Gastrocnemius medialis (tissue), 4 donors: Measurements from ENCODE around the gene ZNF500. TPM values are rescaled to one million over a fixed set of nuclear protein-coding genes. Genes with fewer than 3 reads are reported as not detected.

ENCODE experiments used
- ATAC-seq, 2 donors: fragments of 150-250 bp; one replicate each; pipeline ENCODE4 v1.9.1; 2016
- DNase-seq, 2 donors: peaks; one replicate each; pipeline ENCODE4 v3.0.0-alpha.2; 2019
- H3K27ac ChIP-seq, 4 donors: fragments of 200-600 bp; sonication (generic); 1 replicate in 1 of 4; 2 replicates in 3 of 4; pipeline ENCODE4 v1.5.1; 2016 to 2018; ENCODE audit warnings: mild to moderate bottlenecking in 2 of 4, moderate library complexity in 1 of 4
- H3K27me3 ChIP-seq, 3 donors: fragments of 200-600 bp; sonication (generic) in 2 of 3; 1 replicate in 1 of 3; 2 replicates in 2 of 3; pipeline versions ENCODE4 v1.5.1 to v1.6.0; 2016 to 2019; ENCODE audit warnings: mild to moderate bottlenecking in 1 of 3, moderate library complexity in 1 of 3
- H3K36me3 ChIP-seq, 2 donors: fragments of 200-600 bp; sonication (generic) in 1 of 2; one replicate each; pipeline ENCODE4 v1.5.1; 2017 to 2018
- H3K4me1 ChIP-seq, 2 donors: fragments of 200-600 bp; sonication (generic) in 1 of 2; one replicate each; pipeline ENCODE4 v1.5.1; 2016 to 2017; ENCODE audit warnings: mild to moderate bottlenecking in 2 of 2
- H3K4me3 ChIP-seq, 4 donors: fragments of 200-600 bp; sonication (generic) in 3 of 4; 1 replicate in 1 of 4; 2 replicates in 3 of 4; pipeline ENCODE4 v1.5.1; 2016 to 2019; ENCODE audit warnings: mild to moderate bottlenecking in 2 of 4
- H3K9me3 ChIP-seq, 3 donors: fragments of 200-600 bp; sonication (generic) in 2 of 3; 1 replicate in 1 of 3; 2 replicates in 2 of 3; pipeline ENCODE4 v1.5.1; 2016 to 2019
- POLR2A ChIP-seq, 2 donors: fragments of 450-650 bp; IDR thresholded peaks; one replicate each; pipeline ENCODE4 v1.6.1; 2017; ENCODE audit warnings: antibody characterized with exemption in 2 of 2, mild to moderate bottlenecking in 2 of 2, moderate library complexity in 2 of 2
- in situ Hi-C, 4 donors: fragments of 200-750 bp; cut with MboI; loops; one replicate each; pipeline versions ENCODE4 v1.15.0 to v1.8.0; 2017; ENCODE audit warnings: low sequenced_read_pairs in 4 of 4
- intact Hi-C: fragments of 100-400 bp; cut with DNase I; formaldehyde crosslinking; loops from one replicate; pipeline ENCODE4 v1.15.1; 2023; ENCODE audit warnings: low total_unique reads
- total RNA-seq, 4 donors: library from RNA; depleted of rRNA; stranded (reverse); fragments of >200 nt; gene quantifications; one replicate each; pipeline versions ENCODE4 v1.1.0 to v1.2.3, GENCODE V29; 2016
- TF ChIP-seq, protein P1 (sequence below), 5 experiments: fragments of 450-650 bp in 3 of 5; fragments of 200-600 bp in 2 of 5; sonication (generic) in 2 of 5; IDR thresholded peaks in 4 of 5; conservative IDR thresholded peaks in 1 of 5; 1 replicate in 4 of 5; 2 replicates in 1 of 5; pipeline ENCODE4 v1.5.1; 2016 to 2019; ENCODE audit warnings: antibody characterized with exemption in 5 of 5, mild to moderate bottlenecking in 3 of 5, moderate library complexity in 3 of 5

Gene ZNF500
- total RNA-seq, 4 donors from 2014 or later = 6.3 to 7.3 (median 6.9) TPM

DNA sequence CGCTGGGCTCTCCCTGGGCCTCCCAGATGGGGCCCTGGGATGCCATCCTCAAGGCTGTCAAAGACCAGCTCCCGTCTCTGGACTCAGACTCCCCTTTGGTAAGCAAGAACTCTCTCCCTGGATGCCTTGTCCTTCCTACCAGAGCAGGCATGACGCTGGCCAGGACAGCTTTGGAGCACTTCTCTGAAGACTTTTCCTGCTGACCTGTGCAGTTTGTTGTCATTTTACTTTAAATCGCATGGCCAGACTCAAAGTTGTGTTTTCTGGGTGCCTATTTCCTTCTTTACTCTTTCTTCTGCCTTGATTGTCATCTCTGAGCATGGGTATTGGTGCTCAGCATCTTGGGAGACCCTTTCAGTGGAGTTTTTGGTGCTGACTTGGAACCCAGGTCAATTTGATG, 30.4 kb downstream of the ZNF500 start:
- H3K4me3 ChIP-seq = no peak overlapping the region
- DNase-seq = no peak
- intact Hi-C loops = no loop called here

DNA sequence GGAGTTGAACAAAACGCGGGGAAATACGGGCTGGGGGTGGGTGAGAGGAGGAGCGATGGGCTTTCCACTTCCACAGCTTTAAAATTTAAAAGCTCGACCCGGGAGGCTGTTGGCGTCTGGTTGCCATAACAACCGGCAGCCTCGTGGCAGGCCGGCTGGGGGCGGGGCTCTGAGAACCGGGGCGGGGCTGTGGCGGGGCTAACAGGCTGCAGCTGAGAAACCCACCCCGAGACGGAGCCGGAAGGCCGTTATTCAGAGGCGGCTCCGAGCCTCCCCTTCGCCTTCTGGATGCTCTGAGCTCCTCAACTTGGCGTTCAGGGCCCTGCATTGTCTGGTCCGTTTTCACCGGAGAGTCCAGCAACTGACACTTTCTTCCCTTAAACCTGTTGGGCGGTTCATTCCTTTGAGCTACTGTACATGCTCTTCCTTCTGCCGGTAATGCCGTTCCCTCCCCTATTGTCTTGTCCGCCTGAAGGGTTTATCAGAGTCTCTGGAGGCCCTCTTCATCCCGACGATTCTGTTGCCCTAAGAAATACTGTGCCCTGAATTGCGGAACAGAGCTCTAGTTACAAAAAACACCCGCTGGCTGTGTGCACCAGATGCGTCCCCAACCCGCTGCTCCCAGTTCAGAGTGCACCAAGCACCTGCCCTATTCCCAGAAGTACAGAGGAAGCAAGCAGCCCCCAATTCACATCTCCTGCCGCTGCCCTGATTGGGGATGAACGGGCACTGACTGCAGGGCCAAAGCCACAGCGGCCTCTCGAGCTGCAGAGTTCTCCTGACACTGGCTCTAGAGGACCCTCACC, 32.0 kb downstream of the ZNF500 start:
- TF ChIP-seq, protein P1, sequence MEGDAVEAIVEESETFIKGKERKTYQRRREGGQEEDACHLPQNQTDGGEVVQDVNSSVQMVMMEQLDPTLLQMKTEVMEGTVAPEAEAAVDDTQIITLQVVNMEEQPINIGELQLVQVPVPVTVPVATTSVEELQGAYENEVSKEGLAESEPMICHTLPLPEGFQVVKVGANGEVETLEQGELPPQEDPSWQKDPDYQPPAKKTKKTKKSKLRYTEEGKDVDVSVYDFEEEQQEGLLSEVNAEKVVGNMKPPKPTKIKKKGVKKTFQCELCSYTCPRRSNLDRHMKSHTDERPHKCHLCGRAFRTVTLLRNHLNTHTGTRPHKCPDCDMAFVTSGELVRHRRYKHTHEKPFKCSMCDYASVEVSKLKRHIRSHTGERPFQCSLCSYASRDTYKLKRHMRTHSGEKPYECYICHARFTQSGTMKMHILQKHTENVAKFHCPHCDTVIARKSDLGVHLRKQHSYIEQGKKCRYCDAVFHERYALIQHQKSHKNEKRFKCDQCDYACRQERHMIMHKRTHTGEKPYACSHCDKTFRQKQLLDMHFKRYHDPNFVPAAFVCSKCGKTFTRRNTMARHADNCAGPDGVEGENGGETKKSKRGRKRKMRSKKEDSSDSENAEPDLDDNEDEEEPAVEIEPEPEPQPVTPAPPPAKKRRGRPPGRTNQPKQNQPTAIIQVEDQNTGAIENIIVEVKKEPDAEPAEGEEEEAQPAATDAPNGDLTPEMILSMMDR (IDR thresholded peaks at IDR 0.05 in 4 of 5, conservative IDR thresholded peaks at IDR 0.05 in 1 of 5) = no peak
- no peak for TF ChIP-seq POLR2A (IDR thresholded peaks at IDR 0.05)
- no peaks in the 10 kb centered on the region for H3K9me3 ChIP-seq
- DNase-seq = peak; percentile 73 to 79
- in situ Hi-C loops (no loop called here), intact Hi-C loops (loop anchor here (1.0 to 2.0 kb wide), 6 partner anchors 33 to 221 kb away; partner anchors contain the start of genes MGRN1, NUDT16L1 and ROGDI)
- H3K27ac ChIP-seq = peak overlapping the region; percentile 84 to 97 (median 85)
- H3K27me3 ChIP-seq = no peaks in the 10 kb centered on the region
- H3K4me3 ChIP-seq = peak overlapping the region; percentile 92 to 100 (median 92)
- peaks cover 0 to 4% of the 10 kb centered on the region in 2 donors for H3K36me3 ChIP-seq
- peaks cover 13 to 16% of the 10 kb centered on the region in 2 donors for H3K4me1 ChIP-seq
- ATAC-seq = peak; percentile 75 to 78

More for the DNA sequence above, 30.4 kb downstream of the ZNF500 start:
- Histone ChIP-seq H3K27me3 (no peaks in the 10 kb centered on the region), H3K9me3 (no peaks in the 10 kb centered on the region), H3K4me1 (peaks cover 13 to 16% of the 10 kb centered on the region in 2 donors), H3K36me3 (no peaks in the 10 kb centered on the region), H3K27ac (no peak overlapping the region)
- ATAC-seq = no peak
- TF ChIP-seq, protein P1 (IDR thresholded peaks at IDR 0.05 in 4 of 5, conservative IDR thresholded peaks at IDR 0.05 in 1 of 5) = no peak
- no peak for TF ChIP-seq POLR2A (IDR thresholded peaks at IDR 0.05)
- in situ Hi-C loops = no loop called here

DNA sequence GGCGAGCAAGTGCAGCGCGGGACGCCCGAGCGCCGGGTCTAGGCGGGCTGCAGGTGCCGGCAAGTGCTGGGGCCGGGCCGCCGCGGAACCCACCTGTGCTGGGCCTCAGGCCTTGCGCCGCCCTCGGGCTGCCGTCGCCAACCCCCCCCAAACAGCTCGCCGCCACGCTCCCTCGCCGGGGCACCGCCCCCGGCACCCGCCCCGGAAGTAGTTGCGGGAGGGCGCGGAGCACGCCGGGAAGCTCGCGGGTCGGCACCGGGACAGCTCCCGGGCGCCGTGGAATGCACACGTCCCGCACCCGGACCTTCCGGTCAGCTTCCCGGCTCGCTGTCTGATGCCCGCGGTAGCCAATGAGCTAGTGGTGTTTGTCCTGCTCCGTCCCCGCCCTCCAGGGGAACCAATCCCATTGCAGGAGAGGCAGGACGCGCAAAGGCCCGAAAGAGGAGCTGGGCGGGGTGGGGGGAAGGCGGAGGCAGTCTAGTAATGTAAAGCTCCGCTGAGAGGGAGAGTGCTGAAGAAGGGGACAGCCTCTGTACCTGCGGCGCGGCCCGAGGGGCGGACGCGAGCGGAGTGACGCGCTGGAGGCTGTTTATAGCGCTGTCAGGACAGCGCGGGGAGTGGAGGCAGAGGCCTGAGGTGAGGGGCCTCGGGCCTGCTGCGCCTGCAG, 32.8 kb downstream of the ZNF500 start, which contains the start of the genes ANKS3 and DNAAF8:
ANKS3 (minus strand) TSS at position 209 of the 667 bp plus-strand sequence. CDS start 4,122 bp downstream, outside the sequence.
DNAAF8 (plus strand) TSS at position 475 of the 667 bp plus-strand sequence. CDS start 1,978 bp downstream, outside the sequence.
- in situ Hi-C loops (no loop called here), intact Hi-C loops (loop anchor here (1.0 to 2.0 kb wide), 6 partner anchors 34 to 222 kb away; partner anchors contain the start of genes MGRN1, NUDT16L1 and ROGDI)
- H3K27me3 ChIP-seq = no peaks in the 10 kb centered on the region
- TF ChIP-seq, protein P1 (IDR thresholded peaks at IDR 0.05 in 4 of 5, conservative IDR thresholded peaks at IDR 0.05 in 1 of 5) = no peak
- TF ChIP-seq POLR2A (IDR thresholded peaks at IDR 0.05) = peak; percentile 48 to 50
- peak within 1 kb of the TSS; percentile 92 to 100 (median 92) for H3K4me3 ChIP-seq
- ATAC-seq (peak; percentile 98), DNase-seq (peak; percentile 97)
- peak within 1 kb of the TSS; percentile 84 to 97 (median 85) for H3K27ac ChIP-seq
- H3K36me3 ChIP-seq = peaks cover 0 to 10% of the 10 kb centered on the region in 2 donors
- H3K9me3 ChIP-seq = no peaks in the 10 kb centered on the region
- H3K4me1 ChIP-seq = peaks cover 13 to 16% of the 10 kb centered on the region in 2 donors

DNA sequence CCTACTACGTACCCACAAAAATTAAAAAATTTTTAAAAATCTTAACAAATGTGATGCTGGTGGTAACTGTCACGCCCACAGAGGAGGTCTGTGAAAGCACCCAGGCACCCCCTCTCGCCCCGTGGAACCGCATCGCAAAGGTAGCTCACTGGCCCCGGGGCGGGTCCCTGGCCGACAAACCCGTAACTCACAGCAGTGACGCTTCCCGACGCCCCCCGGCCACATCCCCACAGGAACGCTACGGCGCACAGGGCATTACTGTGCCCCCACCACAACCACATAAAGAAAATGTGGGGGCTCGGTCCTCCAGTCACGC, 33.3 kb downstream of the ZNF500 start:
- TF ChIP-seq, protein P1 (IDR thresholded peaks at IDR 0.05 in 4 of 5, conservative IDR thresholded peaks at IDR 0.05 in 1 of 5) = no peak
- TF ChIP-seq POLR2A (IDR thresholded peaks at IDR 0.05) = no peak
- Histone ChIP-seq H3K27ac (peak overlapping the region; percentile 84 to 97 (median 85)), H3K4me1 (peaks cover 13 to 16% of the 10 kb centered on the region in 2 donors), H3K27me3 (no peaks in the 10 kb centered on the region), H3K36me3 (peaks cover 0 to 14% of the 10 kb centered on the region in 2 donors), H3K9me3 (no peaks in the 10 kb centered on the region), H3K4me3 (peak overlapping the region; percentile 92 to 100 (median 92))
- no peak for DNase-seq
- in situ Hi-C loops = no loop called here
- intact Hi-C loops = loop anchor here (1.0 to 2.0 kb wide), 6 partner anchors 35 to 223 kb away; partner anchors contain the start of genes MGRN1, NUDT16L1 and ROGDI
- no peak for ATAC-seq
